A549 treated with ZK216348 at 1 μM for 4 hours (cell line): ENCODE measurements around the gene PDHA1. TPM values are rescaled to one million over a fixed set of nuclear protein-coding genes. Genes with fewer than 3 reads are reported as not detected.

ENCODE experiments used
- total RNA-seq: library from RNA; stranded (reverse); fragments of 200-300 nt; extraction: Qiagen RNA extraction; gene quantifications from 5 replicates; pipeline ENCODE4 v1.2.3, GENCODE V29; 2022; ENCODE audit warnings: low read depth

Gene PDHA1
- 238 to 292 TPM (median 283 TPM) in 5 replicates for total RNA-seq

DNA sequence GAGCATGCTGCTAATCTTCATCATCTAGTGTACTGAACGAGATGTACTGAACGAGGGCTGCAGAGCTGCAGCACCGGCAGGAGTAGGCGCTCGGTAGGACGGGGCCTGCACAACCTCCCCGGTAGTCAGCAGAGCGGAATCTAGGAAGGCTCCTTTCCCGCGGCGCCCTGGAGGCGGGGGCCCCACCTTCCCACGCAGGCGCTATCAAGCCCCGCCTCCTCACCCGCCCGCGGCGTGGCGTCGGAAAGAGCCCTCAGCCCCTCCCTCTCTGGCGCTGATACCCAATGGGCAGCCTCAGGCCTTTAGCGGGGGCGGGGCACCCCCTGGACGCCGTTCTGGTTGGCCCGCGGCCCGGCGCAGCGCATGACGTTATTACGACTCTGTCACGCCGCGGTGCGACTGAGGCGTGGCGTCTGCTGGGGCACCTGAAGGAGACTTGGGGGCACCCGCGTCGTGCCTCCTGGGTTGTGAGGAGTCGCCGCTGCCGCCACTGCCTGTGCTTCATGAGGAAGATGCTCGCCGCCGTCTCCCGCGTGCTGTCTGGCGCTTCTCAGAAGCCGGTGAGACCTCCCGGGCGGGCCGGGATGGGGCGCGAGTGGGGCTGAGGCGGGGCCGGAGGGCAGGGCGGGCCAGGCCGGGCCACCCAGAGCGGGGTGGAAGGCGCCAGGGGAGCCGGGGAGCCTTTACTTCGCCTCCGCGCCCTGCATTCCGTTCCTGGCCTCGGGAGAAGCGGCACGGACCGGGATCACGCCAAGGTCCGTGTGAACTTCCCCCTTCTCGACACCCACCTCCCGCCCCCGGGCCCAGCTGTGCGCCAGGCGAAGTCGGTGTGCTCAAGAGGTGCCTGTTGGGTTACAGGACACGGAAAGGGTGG is at the start of gene PDHA1:
Gene PDHA1 (plus strand): TSS at position 393 of the 874 bp plus-strand sequence. CDS start 111 bp downstream, at position 504.

Other genes starting within 250 kb of the PDHA1 start
- 6.9 to 10.2 TPM (median 8.5 TPM) in 5 replicates for gene ADGRG2, start 221.5 kb upstream of the PDHA1 start, total RNA-seq
- gene MAP3K15, start 171.6 kb downstream of the PDHA1 start, total RNA-seq, result 1.7 to 2.6 TPM (median 2.1 TPM) in 5 replicates